Activated T-cell treated with anti-CD3 and anti-CD28 coated beads, Interleukin-2, amount 50 U/mL, for 1 hour (primary cell): Measurements from ENCODE around the gene PCDH15.

Source experiments
- DNase-seq: peaks from one replicate; pipeline ENCODE4 v3.0.0-alpha.2; 2020

PCDH15 gene

DNA sequence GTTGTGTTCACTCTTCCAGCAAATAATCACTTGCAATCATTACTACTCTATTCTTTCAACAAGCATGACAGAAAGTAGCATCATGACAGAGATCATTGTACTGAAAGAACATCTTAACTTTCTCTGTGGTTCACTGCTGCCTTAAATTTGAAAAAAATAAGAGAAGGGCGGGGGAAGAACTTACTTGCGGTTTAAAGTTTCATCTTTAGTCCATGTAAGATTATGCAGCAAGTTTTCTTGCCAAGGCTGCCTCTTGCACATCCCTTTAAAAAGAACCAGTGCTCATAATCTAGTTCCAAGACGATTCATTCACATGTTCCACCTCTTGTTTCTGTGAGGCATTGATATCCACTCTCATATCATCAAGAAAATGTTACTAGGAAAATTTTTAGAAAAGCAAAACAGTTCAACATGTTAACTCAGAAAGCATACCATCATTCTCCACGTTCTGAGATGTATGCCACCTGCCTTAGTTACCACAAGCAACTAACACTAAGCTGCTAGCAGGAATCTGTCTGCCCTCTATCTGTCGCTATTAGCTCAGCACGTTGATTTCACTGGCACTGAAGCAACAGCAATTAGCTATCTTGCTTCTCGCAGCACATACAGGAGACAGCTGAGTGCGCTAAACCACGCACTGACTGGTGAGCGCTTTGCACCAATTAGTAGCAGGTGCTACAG lies at the start of gene PCDH15:
PCDH15 (minus strand) TSS at position 491 of the 681 bp plus-strand sequence. CDS start 136,969 bp downstream, outside the sequence.
- DNase-seq: no peak

DNA sequence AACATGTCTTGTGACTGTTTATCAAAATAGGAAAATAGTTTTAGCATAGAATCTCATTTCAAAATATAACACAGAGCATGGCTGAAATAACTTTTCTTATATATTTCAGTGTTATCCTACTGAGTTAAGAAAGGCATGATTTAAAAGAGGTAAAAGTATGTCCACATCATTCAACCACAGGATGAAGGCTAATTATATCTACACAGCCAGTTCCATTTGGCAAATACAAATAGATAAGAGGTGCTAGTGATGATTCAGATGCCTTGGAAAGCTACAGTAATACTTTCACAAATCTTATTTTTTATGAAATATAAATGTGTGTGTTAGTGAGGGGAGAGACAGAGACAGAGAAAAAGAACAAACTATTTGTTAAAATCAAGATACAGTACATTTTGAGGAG lies 42.9 kb upstream of the PCDH15 start:
- DNase-seq: no peak

DNA sequence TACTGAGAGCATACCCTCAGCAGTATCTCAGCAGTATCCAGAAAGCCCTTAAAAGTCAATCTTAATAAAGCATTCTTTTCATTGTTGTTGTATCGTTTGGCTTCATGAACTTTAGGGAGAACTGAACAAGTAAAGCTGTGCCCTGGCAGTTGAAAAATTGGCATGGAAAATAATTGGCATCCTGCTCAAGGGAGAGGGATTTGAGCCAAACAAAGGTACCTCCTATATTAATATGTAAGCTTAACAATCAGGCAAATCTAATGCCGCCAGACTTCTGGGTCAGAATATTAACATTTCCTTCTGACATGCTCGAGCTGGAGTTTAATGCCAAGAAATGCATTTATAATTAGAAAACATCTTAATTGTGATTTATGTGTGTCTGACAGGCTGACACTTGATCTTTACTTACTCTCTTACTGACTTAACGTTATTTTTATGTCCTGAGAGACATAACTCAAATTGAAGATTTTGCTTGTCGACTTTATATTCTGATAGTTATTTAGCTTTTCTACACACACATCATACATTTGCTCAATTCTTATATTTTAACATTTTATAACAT lies 42.1 kb upstream of the PCDH15 start:
- DNase-seq: no peak

DNA sequence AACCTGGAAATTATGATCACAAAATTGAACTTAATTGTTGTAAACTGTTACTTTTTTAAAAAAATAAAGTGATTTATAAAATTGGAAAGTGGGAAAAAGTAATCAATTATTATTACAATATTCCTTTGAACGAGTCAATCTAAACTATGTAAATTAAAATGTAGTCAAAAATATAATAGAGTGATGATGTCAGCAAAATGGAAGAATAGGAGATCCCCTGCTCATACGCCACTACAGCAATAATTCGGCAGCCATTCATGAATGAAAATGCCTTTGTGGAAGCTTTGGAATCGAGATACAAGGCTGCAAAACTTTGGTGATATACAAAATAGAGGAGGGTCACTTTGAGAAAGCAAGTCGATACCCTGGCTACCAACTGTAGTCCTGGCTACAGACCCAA lies 36.4 kb upstream of the PCDH15 start:
- DNase-seq: no peak

DNA sequence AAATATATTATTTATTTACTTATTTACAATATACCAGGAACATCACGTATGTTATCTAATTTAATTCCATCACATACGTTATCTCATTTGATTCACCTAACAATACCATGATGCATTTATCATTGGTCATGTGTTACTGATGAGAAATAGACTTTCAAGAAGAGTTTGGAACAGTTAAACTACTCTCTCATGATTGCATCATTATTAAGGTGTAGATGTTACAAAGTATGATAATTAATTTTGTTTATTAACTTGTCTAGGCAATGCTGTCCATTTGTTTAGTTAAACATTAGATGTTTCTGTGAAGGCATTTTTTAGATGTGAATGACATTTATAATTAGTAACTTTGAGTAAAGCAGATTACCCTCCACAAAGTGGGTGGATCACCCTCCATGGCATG lies 32.0 kb upstream of the PCDH15 start:
- DNase-seq: no peak

DNA sequence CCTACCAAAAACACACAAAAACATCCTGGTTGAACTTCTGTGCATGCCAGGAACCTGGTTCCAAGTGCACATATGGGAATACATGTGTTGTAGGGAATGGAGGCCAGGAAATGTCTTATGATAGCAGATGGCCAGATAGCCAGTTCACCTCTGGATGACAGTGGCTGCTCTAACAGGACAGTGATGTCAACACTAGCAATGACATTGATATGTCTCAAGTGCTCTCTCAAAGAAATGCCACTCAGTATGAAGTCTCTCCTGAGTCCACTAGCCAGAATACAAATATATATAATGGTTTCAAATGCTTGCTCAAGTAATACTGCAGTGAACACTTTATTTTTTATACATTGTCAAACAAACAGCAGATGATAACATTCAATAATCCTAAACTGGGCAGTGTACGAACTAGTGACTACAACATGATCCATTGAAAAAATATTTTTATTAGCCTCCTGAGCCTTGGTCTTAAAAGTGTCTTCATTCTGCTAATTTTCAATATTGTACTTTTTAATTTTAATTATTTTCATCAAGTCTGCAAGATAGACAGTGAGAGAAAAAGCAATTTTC lies 26.0 kb upstream of the PCDH15 start:
- DNase-seq: no peak

DNA sequence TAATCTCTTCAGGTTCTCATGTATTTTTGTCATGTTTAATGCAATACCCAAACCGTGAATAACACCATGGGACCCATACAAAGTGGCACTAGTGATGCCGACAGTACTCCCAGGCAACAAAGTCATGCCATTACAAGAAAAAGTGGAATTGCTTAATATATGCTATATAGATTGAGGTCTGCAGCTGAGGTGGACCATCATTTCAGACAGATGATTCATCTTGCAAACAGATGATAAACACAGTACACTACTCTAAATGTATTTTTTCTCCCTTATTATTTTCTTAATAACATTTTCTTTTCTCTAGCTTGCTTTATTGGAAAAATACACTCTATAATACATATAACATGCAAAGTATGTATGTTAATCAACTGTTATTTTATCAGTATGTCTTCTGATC lies 14.6 kb upstream of the PCDH15 start:
- DNase-seq: no peak

DNA sequence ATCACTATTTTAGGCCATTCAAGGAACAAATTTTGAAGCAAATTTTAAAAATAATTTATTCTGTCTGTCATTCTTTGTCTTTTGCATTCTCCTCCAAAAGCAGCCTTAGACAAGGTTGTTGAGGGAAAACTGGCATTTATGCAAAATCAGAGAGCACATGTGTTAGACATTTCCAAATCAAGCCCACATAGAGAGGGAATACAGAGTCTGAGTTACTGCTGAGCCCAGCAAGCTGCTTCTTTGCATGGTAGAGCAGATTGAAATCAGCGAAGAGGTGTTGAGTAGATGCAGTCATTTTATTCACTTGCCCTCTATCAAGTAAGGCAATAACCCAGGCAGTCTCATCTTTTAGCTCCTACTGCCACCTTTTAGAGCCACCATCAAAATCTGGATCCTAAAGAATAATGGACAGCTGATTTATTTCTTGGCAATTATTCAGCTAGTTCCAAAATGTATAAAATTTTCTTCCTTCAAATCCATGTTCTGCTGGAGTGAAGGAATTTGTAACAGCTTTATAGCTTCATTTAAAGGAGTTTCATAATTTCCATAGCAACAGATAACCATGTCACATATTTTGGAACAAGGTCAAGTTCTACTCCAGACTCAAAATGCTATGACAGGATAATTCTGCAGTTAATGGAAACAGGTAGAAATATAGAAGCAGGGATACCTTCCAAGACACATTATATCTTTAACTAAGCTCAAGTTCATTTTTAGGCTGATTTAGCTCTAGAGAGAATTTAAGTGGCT lies 7.3 kb upstream of the PCDH15 start:
- no peak for DNase-seq

DNA sequence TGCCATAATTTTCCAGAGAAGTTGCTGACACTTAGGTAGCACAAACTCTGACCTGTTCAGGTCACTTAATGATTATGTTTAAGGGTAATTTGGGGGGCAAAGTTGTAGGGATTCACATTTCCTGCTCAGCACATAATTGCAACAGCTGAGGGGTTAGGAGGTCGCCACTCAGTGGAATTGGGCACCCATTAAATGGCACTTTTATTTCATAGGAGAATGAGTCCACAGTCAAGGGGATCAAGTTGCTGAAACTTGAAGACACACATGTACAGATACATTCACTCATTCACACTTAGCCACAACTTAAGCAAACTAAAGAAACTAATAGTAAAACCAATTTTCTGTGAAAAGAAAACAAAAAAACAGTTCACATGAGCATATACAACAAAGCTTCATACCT lies 1.5 kb downstream of the PCDH15 start:
- DNase-seq: no peak

DNA sequence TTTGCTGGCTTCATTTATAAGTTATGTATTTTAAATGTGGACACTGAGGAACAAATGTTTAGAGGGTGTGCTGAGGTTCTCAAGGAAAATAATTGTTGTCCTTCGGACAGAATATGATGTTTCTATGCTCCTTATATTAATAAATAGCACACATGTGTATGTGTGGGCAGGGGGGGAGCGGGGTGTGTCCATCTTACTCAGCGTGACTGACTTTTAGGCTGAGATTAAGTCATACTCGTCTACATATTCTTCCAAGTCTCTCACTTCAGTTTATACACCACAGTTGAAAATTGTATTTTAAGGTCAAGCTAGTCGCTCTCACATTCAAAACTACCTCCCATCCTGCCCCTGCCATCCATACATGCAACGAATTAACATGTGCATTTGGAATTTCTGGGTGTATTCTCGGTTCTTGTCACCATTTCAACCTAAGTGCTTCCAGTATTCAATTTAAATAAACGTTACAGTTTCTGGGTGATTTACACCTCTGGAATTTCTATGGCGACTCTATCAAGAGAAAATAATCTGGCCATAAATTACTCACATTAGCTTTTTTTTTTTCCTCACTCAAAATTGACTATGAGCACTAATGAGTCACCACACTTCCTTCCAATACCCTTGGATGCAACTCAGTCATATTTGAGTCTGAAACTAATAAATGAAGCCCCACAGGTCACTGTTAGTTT lies 3.3 kb downstream of the PCDH15 start:
- no peak for DNase-seq

DNA sequence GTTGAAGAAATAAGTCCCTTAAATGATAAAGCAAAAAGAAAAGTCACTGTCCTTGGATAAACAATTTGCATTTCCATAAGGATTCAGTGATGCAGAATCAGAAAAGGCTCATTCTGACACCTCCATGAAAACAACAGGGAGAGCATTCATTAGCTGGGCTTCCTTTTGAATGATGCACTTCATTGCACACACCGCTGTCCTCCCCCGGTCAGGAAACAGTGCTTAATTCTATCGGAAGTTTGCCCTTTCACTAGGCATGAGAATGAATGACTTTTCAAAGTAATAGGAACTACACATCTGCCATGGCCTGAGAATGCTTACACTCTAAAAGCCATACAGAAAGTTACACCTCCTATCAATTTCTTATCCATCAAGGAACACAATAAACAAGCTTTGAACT lies 4.2 kb downstream of the PCDH15 start:
- no peak for DNase-seq

DNA sequence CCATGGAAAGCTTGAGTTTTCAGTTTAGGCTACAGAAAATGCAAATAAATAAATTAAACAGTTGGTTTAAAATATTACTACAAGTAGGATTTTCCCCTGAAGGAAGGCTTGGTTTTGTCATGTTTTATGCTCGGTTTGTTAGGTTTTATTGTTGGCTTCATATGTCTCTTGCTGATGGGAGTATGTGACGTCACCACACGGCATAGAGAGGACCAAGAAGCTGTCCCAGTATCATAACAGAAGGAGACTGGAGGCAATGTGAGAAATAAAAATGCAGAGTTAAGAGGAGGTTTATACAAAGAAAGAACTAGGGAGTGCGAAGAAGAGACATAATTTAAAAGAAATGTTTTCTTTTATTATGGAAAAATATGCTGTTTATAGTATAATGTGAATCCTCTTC lies 24.4 kb downstream of the PCDH15 start:
- DNase-seq: no peak

DNA sequence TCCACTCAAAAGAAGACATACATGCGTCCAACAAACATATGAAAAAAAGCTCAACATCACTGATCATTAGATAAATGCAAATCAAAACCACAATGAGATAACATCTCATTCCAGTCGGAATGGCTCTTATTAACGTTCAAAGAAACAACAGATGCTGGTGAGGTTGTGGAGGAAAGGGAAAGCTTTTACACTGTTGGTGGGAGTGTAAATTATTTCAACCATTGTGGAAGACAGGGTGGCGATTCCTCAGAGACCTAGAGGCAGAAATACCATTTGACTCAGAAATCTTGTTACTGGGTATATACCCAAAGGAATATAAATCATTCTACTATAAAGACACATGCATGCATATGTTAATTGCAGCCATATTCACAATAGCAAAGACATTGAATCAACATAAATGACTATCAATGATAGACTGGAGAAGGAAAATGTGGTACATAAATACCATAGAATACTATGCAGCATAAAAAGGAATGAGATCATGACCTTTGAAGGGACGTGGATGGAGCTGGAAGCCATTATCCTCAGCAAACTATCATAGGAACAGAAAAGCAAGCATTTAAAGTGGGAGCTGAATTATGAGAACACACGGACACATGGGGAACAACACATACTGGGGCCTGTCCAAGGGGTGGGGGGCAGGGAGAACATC lies 28.4 kb downstream of the PCDH15 start:
- no peak for DNase-seq

DNA sequence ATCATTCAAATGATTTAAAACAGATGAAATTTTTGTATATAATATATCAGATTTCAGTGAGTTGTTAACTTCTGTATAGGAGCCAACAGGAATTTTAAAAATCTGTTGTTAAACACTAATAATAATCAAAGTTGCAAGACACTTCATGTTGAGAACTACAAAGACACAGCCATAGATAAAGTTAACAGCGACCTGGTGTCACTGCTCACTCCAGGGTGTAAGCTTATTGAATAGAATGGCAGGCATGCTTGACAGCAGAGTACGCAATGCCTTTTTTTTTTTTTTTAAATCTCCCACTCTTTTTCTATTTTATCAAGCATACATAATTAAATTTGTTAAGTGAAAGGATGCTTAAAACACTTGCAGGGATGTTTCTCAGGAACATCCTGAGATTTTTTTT lies 32.0 kb downstream of the PCDH15 start:
- DNase-seq: no peak

DNA sequence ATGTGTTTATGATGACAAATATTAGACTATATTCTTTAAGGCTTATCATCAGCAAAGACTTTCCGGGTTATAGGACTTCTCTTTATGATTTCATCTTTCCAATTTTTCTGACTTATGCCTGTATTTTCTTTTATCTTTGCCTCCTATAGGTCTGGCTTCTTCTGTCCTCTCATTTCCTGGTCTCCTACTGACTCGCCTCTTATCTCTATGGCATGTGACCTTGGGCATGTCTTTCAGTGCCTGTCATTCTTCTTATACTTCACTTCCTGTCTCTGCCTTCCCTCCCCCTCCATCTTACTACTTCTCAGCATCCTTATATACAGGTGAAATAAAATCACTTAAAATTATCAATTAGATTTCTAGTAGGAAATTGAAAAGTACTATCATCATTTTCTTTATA lies 42.2 kb downstream of the PCDH15 start:
- DNase-seq: no peak

DNA sequence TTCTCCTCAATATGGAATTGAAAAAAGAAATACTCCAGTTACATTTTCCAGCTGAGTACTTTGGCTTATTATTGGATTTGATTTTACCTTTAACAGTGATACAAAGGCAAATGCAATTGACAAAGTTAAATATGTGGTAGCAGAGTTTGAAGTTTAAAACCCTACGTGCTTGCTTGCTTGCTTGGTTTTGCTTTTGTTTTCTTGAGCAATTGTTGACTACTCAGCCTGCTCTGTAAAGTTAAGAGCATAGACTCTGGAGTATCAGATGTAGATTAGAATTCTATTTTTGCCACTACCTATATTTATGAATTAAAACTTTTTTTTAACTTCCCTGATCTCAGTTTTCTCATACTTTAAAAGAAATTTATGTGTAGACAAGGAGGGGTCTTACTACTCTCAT lies 51.4 kb downstream of the PCDH15 start:
- no peak for DNase-seq

DNA sequence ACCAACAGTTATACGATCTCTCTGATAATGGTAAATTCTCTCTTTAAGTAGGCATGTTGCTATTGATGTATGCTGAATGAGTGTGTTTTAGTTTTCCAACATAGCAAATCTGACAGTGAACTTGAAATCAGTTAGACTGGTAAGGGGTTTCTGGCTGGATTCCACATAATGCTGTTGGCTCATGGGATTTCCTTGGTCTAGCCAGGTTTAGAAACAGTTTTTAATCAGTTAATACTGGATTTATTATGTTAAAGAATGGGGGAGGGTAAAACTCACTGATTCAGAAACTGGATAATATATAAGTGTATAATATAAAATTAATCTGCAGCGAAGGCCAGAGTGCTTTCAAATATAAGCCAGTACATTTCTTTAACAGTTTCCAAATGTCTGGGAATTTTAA lies 55.6 kb downstream of the PCDH15 start:
- no peak for DNase-seq

DNA sequence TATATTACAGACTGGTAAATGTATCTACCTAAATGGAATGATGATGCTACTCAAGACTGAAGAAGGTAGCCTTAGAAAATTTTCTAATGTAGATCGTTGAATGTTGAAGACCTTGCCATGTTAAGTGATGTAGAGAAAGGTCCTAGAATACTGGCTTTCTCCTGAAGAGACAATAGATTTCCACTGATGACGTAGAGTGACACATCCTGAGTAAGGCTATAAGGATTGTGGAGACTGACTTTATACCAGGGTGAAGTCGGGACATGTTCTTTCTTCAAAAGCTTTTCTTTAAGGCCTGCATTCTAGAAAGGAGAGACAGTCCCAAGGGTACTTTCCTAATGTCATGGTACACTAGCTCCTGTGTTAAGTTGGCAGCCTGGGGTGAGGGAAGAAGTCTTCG lies 58.6 kb downstream of the PCDH15 start:
- no peak for DNase-seq

DNA sequence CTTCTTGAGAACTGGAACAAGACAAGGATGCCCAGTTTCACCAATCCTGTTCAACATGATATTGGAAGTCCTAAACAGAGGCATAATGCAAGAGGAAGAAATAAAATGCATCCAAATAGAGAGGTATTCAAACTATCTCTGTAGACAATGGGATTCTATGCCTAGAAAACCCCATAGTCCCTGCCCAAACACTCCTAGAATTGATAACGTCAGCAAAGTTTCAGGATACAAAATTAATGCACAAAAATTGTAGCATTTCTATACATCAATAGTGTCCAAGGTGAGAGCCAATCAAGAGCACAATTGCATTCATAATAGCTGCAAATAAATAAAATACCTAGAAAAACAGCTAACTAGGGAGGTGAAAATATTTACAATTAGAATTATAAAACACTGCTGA lies 72.5 kb downstream of the PCDH15 start:
- no peak for DNase-seq

DNA sequence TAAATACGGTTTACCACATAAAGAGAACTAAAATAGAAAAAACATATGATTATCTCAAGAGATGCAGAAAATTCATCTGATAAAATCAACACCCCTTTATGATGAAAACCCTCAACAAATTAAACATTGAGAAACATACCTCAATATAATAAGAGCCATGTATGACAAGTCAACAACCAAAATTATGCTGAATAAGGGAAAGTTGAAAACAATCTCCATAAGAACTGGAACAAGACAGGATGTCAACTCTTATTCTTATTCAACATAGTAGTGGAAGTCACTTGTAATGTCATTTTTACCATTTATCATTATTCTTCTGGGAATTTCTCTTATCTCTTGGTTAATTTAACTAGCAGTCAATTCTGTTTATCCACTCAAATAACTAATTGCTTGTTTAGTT lies 79.0 kb downstream of the PCDH15 start:
- no peak for DNase-seq

DNA sequence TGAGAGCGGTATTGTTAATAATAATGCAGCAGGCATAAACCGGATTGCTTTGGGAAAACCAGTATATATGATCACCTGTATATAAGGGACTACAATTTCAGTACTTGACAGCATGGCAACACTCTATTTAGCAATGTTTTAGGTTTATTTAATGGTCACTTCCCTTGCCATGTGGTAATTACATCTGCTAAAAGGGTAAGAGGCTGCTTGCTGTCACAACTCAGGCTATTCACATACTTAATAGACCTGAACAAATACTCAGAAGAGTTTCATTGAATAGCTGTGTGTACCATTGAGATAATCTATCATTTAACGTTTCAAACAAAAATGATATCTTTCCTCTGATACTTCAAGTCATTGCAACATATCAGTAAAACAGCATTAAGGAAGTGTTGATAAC lies 90.1 kb downstream of the PCDH15 start:
- DNase-seq: no peak

DNA sequence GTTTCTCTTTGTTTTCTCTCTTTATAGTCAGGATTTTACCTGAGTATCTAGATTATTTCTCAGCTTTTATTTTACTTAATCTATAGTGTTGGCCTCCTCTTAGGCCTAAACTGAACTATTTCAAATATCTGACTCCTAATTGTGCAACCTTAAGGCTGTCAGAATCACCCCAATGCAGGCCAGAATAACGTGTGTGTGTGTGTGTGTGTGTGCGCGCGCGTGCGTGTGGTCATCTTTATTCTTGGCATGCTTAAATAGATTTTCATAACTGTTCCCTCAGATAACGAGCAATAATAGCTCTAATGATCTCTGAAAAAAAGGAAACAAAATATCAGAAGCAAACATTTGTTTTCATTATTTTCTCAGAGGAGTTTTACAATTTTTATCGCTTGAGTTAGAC lies 92.4 kb downstream of the PCDH15 start:
- no peak for DNase-seq

DNA sequence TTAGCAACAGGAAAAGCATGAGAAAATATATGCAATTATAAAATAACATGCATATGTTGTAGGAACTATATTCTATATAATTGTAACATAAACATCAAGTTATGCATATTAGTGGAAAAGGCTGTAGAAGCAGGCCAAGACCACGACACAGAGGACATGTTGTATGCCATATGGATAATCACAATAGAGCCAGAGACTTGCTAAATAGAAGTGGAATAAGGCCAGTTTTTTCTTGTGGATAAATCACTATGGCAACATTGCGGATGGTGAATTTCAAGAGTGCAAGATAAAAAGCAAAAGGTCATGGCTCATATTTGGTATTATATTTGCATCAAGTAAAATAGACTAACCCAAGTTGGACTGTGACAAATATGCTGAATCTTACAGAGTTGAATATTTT lies 93.0 kb downstream of the PCDH15 start:
- DNase-seq: no peak
